H9 (cell line): ENCODE data around the gene FBXL15. TPM values are rescaled to one million over a fixed set of nuclear protein-coding genes. Genes with fewer than 3 reads are reported as not detected.

ENCODE experiments used
- DNase-seq: peaks from one replicate; pipeline ENCODE4 v3.0.0-alpha.2; 2017
- H2AFZ ChIP-seq: one replicate; pipeline ENCODE4 v1.6.1; 2013; ENCODE audit warnings: mild to moderate bottlenecking, low read length, control low read depth, moderate library complexity
- H2AK5ac ChIP-seq: 2 replicates; pipeline ENCODE4 v1.6.1; 2013; ENCODE audit warnings: low read length, control low read depth, mixed read lengths; ENCODE audit not compliant: insufficient read length
- H2BK120ac ChIP-seq: one replicate; pipeline ENCODE4 v1.6.1; 2013; ENCODE audit warnings: low read depth, mild to moderate bottlenecking, low read length, control low read depth, inconsistent platforms; ENCODE audit not compliant: poor library complexity, severe bottlenecking
- H2BK12ac ChIP-seq: 2 replicates; pipeline ENCODE4 v1.6.1; 2013; ENCODE audit warnings: low read length, control low read depth, mixed read lengths, low read depth; ENCODE audit not compliant: insufficient read length
- H2BK15ac ChIP-seq: 2 replicates; pipeline ENCODE4 v1.6.1; 2013; ENCODE audit warnings: low read depth, low read length, control low read depth
- H2BK20ac ChIP-seq: one replicate; pipeline ENCODE4 v1.6.1; 2013; ENCODE audit warnings: low read depth, mild to moderate bottlenecking, low read length, control low read depth, inconsistent platforms; ENCODE audit not compliant: poor library complexity, severe bottlenecking
- H2BK5ac ChIP-seq: 2 replicates; pipeline ENCODE4 v1.6.1; 2013; ENCODE audit warnings: low read length, control low read depth, mixed read lengths; ENCODE audit not compliant: insufficient read length
- H3K14ac ChIP-seq: 2 replicates; pipeline ENCODE4 v1.6.1; 2013; ENCODE audit warnings: low read length, control low read depth; ENCODE audit not compliant: insufficient read depth
- H3K18ac ChIP-seq: 2 replicates; pipeline ENCODE4 v1.6.1; 2013; ENCODE audit warnings: low read depth, mild to moderate bottlenecking, mixed read lengths, low read length, control low read depth; ENCODE audit not compliant: insufficient read length
- H3K23ac ChIP-seq: 2 replicates; pipeline ENCODE4 v1.6.1; 2013; ENCODE audit warnings: low read length, control low read depth, mixed read lengths, low read depth; ENCODE audit not compliant: insufficient read length
- H3K23me2 ChIP-seq: 2 replicates; pipeline ENCODE4 v1.6.1; 2013; ENCODE audit warnings: low read depth, mild to moderate bottlenecking, mixed read lengths, low read length, control low read depth; ENCODE audit not compliant: insufficient read length, poor library complexity, severe bottlenecking
- H3K27ac ChIP-seq: 2 replicates; pipeline ENCODE4 v1.5.1; 2013; ENCODE audit warnings: low read length, control low read depth, mixed read lengths, low read depth; ENCODE audit not compliant: insufficient read length
- H3K27me3 ChIP-seq: 2 replicates; pipeline ENCODE4 v1.6.1; 2013; ENCODE audit warnings: low read length, control low read depth, inconsistent platforms; ENCODE audit not compliant: insufficient read depth
- H3K4ac ChIP-seq: 2 replicates; pipeline ENCODE4 v1.6.1; 2013; ENCODE audit warnings: low read depth, mild to moderate bottlenecking, control low read depth, inconsistent platforms, low read length, moderate library complexity
- H3K4me1 ChIP-seq: 2 replicates; pipeline ENCODE4 v1.6.1; 2013; ENCODE audit warnings: low read length, control low read depth, inconsistent platforms; ENCODE audit not compliant: insufficient read depth
- H3K4me2 ChIP-seq: 2 replicates; pipeline ENCODE4 v1.6.1; 2013; ENCODE audit warnings: low read length, control low read depth, mixed read lengths; ENCODE audit not compliant: insufficient read length, insufficient read depth
- H3K56ac ChIP-seq: 2 replicates; pipeline ENCODE4 v1.6.1; 2013; ENCODE audit warnings: low read depth, mild to moderate bottlenecking, mixed read lengths, low read length, control low read depth; ENCODE audit not compliant: insufficient read length
- H3K79me1 ChIP-seq: 2 replicates; pipeline ENCODE4 v1.6.1; 2013; ENCODE audit warnings: low read depth, mild to moderate bottlenecking, moderate library complexity, low read length, control low read depth, inconsistent platforms; ENCODE audit not compliant: insufficient read depth, poor library complexity, severe bottlenecking
- H3K79me2 ChIP-seq: 2 replicates; pipeline ENCODE4 v1.6.1; 2013; ENCODE audit warnings: low read length, control low read depth, inconsistent platforms; ENCODE audit not compliant: insufficient read depth
- H3K9ac ChIP-seq: 2 replicates; pipeline ENCODE4 v1.6.1; 2013; ENCODE audit warnings: low read length, control low read depth, mixed read lengths; ENCODE audit not compliant: insufficient read length; ENCODE audit errors: extremely low read depth
- H3K9me3 ChIP-seq: one replicate; pipeline ENCODE4 v1.6.1; 2013; ENCODE audit warnings: low read depth, low read length, inconsistent platforms; ENCODE audit not compliant: control insufficient read depth
- H3T11ph ChIP-seq: one replicate; pipeline ENCODE4 v1.6.1; 2013; ENCODE audit warnings: mild to moderate bottlenecking, low read length, control low read depth, inconsistent platforms
- H4K20me1 ChIP-seq: one replicate; pipeline ENCODE4 v1.6.1; 2013; ENCODE audit not compliant: control insufficient read depth, insufficient read length, insufficient read depth
- H4K5ac ChIP-seq: 2 replicates; pipeline ENCODE4 v1.6.1; 2013; ENCODE audit warnings: low read depth, mild to moderate bottlenecking, mixed read lengths, low read length, control low read depth; ENCODE audit not compliant: insufficient read length
- H4K8ac ChIP-seq: replicated peaks from 2 replicates; pipeline ENCODE4 v1.6.1; 2013; ENCODE audit warnings: low read length, control low read depth, mixed read lengths, low read depth; ENCODE audit not compliant: insufficient read length
- H4K91ac ChIP-seq: 2 replicates; pipeline ENCODE4 v1.6.1; 2013; ENCODE audit warnings: low read depth, mild to moderate bottlenecking, moderate library complexity, mixed read lengths, low read length, control low read depth; ENCODE audit not compliant: insufficient read length
- H3K27ac Mint-ChIP-seq, 3 experiments: 2 replicates in 2 of 3; 3 replicates in 1 of 3; pipeline ENCODE4 v1.8.0; 2020 to 2021; ENCODE audit warnings: mixed read lengths in 3 of 3, mild to moderate bottlenecking in 1 of 3, moderate library complexity in 1 of 3
- H3K27me3 Mint-ChIP-seq: 2 replicates; pipeline ENCODE4 v1.8.0; 2021; ENCODE audit warnings: low read depth, mild to moderate bottlenecking, moderate library complexity, mixed read lengths
- H3K36me3 Mint-ChIP-seq, 3 experiments: 2 replicates in 2 of 3; 3 replicates in 1 of 3; pipeline ENCODE4 v1.8.0; 2020 to 2021; ENCODE audit warnings: low read depth in 3 of 3, mixed read lengths in 3 of 3; ENCODE audit not compliant: insufficient read depth in 1 of 3
- H3K4me1 Mint-ChIP-seq, 2 experiments: 2 replicates each; pipeline ENCODE4 v1.8.0; 2020; ENCODE audit warnings: mixed read lengths in 2 of 2
- H3K4me3 Mint-ChIP-seq, 2 experiments: 2 replicates in 1 of 2; 3 replicates in 1 of 2; pipeline ENCODE4 v1.8.0; 2020 to 2021; ENCODE audit warnings: mild to moderate bottlenecking in 2 of 2, mixed read lengths in 2 of 2, moderate library complexity in 1 of 2
- H3K9me3 Mint-ChIP-seq, 2 experiments: 2 replicates in 1 of 2; 3 replicates in 1 of 2; pipeline ENCODE4 v1.8.0; 2020; ENCODE audit warnings: mild to moderate bottlenecking in 2 of 2, mixed read lengths in 2 of 2, moderate library complexity in 1 of 2
- CTCF ChIP-seq: fragments of 200-600 bp; sonication (generic); conservative IDR thresholded peaks from 3 replicates; pipeline ENCODE4 v1.8.0; 2021; ENCODE audit warnings: antibody characterized with exemption, mild to moderate bottlenecking
- WGBS: extraction: QIAGEN DNeasy Blood & Tissue Kit; methylation state at CpG from one replicate; pipeline ENCODE4 v1.1.7; 2013; ENCODE audit warnings: missing lambda C conversion rate, low lambda C conversion rate, mixed read lengths; ENCODE audit not compliant: insufficient read length; ENCODE audit errors: extremely low coverage; 5-methylcytosine and 5-hydroxymethylcytosine counted together
- total RNA-seq: library from RNA; stranded (reverse); gene quantifications from 2 replicates; pipeline ENCODE4 v1.2.1, GENCODE V29; 2021

The FBXL15 gene
- total RNA-seq, 1 experiment from 2014 or later: 9.1 TPM

- no peak within 1 kb of the TSS for H2BK5ac ChIP-seq
- H3K27ac Mint-ChIP-seq: peak within 1 kb of the TSS; percentile 33 to 94 (median 68); a peak in 6 of 7 replicates
- H2BK12ac ChIP-seq: no peak within 1 kb of the TSS
- peak within 1 kb of the TSS; percentile 91 for H3K9ac ChIP-seq
- peak; percentile 97 for DNase-seq
- 0 out of 7 replicates have a peak, but pooled peaks cover 0 to 1% (median 0%) of the 10 kb centered on the region in 3 experiments for H3K36me3 Mint-ChIP-seq
- no peak within 1 kb of the TSS for H2AFZ ChIP-seq
- no peaks in the 10 kb centered on the region for H3K79me1 ChIP-seq
- no peak within 1 kb of the TSS for H3K56ac ChIP-seq
- no peak for TF ChIP-seq CTCF
- no peak within 1 kb of the TSS for H4K8ac ChIP-seq
- no peak within 1 kb of the TSS for H3K4ac ChIP-seq
- H3K27ac ChIP-seq: no peak within 1 kb of the TSS
- H2BK120ac ChIP-seq: peak within 1 kb of the TSS; percentile 39
- no peak within 1 kb of the TSS for H3K23ac ChIP-seq
- no peak within 1 kb of the TSS for H2BK20ac ChIP-seq
- H4K20me1 ChIP-seq: no peaks in the 10 kb centered on the region
- H3K4me1 ChIP-seq: peaks cover 5% of the 10 kb centered on the region; the same call in 1 of the 2 replicates
- peak within 1 kb of the TSS; percentile 89 to 97 for H3K4me3 Mint-ChIP-seq
- peak within 1 kb of the TSS; percentile 89 for H3K4me2 ChIP-seq
- H3T11ph ChIP-seq: no peak within 1 kb of the TSS
- H4K91ac ChIP-seq: no peak within 1 kb of the TSS
- H3K18ac ChIP-seq: peak within 1 kb of the TSS; percentile 76
- peaks cover 29% of the 10 kb centered on the region; the same call in 1 of the 2 replicates for H3K27me3 ChIP-seq
- H3K4me1 Mint-ChIP-seq: peaks cover 16 to 34% of the 10 kb centered on the region in 2 experiments
- H4K5ac ChIP-seq: no peak within 1 kb of the TSS
- no peak within 1 kb of the TSS for H2BK15ac ChIP-seq
- peaks cover 52% of the 10 kb centered on the region for H3K27me3 Mint-ChIP-seq
- no peak within 1 kb of the TSS for H2AK5ac ChIP-seq
- no peaks in the 10 kb centered on the region; a peak in 1 of 5 replicates for H3K9me3 Mint-ChIP-seq
- no peaks in the 10 kb centered on the region for H3K79me2 ChIP-seq
- H3K14ac ChIP-seq: peak within 1 kb of the TSS; percentile 71; the same call in 1 of the 2 replicates
- no peaks in the 10 kb centered on the region for H3K9me3 ChIP-seq
- peaks cover 9% of the 10 kb centered on the region for H3K23me2 ChIP-seq
- WGBS: no CpG with 5 or more reads among the region's 52 CpGs
These were observed 11.7 kb downstream of the FBXL15 start, which contains the start of gene CUEDC2 for GRCh38 chr10:102432162-102432950. Gene CUEDC2, minus strand, starts transcription at chr10:102432574. Its CDS starts 7,386 bp downstream, at chr10:102425188.
